NCI-H748 treated with DMSO at 0.1 percent for 48 hours (cell line): Measurements from ENCODE around the gene PLIN3.
"Not testable (repeated sequence)": the region's sequence is repeated elsewhere in the genome, so short reads cannot be mapped to it uniquely, and the experiment has no call there.

Experiments
- DNase-seq: peaks from one replicate; lab custom pipeline; 2025; lab: John Stamatoyannopoulos, UW

PLIN3 gene, protein sequence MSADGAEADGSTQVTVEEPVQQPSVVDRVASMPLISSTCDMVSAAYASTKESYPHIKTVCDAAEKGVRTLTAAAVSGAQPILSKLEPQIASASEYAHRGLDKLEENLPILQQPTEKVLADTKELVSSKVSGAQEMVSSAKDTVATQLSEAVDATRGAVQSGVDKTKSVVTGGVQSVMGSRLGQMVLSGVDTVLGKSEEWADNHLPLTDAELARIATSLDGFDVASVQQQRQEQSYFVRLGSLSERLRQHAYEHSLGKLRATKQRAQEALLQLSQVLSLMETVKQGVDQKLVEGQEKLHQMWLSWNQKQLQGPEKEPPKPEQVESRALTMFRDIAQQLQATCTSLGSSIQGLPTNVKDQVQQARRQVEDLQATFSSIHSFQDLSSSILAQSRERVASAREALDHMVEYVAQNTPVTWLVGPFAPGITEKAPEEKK

DNA sequence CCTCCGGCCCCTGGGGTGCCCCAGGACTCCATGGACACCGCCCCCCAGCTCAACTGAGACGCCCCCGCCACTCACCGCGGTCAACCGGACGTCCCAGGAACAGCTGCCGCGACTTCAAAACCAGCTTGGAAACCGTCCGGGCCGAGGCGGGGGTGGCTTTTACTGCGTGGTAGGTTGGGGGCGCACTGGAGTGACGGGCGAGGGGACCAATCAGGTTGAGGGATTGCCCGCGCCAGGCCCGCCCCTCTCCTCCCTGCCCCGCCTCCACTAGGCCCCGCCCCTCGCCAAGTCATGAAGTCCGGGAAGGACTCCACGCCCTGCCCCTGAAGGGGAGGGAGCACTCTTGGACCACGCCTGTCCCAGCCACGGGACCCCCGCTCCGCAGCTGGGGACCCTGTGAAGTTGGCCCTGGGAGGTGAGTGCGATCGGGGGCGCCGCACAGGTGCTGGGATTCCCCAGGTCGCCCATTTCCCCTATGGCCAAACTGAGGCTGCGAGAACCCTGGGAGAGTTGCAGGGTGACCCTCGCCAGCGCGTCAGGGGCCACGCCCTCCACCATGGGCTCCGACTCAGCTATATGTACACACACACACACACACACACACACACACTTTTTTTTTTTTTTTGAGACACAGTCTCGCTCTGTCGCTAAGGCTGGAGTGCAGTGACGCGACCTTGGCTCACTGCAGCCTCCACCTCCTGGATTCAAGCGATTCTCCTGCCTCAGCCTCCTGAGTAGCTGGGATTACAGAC, at the start of gene PLIN3:
PLIN3 (minus strand) TSS at position 134 of the 752 bp plus-strand sequence. CDS start 6,273 bp downstream, outside the sequence.
- DNase-seq: no peak

- no peak for DNase-seq
These were observed 49.0 kb upstream of the PLIN3 start for GRCh38 chr19:4916292-4917082.

DNA sequence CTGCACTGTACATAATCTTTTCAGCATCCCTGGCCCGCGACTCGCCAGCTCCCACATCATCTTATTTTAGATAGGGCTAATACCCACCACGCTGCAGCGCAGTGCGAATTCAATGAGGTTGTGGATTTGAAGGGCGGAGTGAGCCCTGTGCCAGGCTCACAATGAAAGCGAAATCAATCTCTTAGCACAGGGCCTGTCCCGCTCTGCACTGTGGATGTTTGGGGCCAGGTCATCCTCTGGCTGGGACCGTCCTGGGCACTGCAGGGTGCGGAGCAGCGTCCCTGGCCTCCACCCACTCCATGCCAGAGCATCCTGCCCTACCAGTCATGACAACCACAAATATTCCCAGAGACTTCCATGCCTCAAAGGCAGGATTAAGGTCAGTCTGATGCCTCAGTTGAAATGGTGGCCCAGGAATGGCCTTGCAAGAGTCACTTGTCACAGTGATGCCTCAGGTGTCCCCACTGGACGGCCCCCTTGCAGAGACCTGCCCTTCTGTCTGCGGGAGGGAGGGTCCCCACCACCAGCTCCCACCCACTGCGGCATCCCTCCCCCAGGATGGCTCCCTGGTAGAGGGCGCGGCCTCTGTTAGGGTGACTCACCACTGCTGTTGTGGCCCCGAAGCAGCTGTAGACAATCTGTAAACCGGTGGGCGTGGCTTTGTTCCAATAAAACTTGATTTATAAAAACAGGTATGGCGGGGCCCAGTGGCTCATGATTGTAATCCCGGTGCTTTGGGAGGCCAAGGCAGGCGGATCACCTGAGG, 47.5 kb upstream of the PLIN3 start:
- DNase-seq: no peak

DNA sequence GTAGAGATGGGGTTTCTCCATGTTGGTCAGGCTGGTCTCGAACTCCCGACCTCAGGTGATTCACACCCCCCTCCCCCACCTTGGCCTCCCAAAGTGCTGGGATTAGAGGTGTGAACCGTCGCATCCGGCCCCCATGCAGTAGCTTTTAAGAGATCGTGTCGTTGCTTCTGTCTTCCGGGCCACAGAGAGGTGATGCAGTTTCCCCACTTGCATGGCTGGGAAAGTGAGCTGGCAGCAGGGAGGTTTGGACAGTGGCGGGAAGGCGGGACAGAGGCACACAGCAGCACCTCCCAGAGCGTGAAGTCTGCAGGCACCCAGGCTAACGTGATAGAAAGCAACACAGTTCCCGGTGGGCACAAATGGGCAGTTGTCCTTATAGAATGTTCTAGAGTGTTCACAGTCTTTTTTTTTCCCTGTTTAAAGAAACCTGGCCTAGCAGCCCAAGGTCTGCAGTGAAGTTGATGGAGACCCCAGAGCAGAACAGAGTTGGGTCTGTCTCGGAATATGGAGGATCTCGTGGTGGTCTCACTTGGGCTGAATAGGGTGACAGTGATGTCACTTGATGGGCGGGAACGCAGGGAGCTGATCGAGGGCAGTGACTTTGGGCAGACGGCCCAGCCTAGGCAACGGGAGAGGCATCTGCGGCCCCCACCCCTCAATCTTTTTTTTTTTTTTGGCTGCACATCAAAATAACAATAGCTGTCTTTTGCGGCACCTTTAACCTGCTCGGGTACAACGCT, 46.7 kb upstream of the PLIN3 start:
- no peak for DNase-seq

GRCh38 chr19:4911786-4912672, 44.6 kb upstream of the PLIN3 start:
- DNase-seq: no peak

DNA sequence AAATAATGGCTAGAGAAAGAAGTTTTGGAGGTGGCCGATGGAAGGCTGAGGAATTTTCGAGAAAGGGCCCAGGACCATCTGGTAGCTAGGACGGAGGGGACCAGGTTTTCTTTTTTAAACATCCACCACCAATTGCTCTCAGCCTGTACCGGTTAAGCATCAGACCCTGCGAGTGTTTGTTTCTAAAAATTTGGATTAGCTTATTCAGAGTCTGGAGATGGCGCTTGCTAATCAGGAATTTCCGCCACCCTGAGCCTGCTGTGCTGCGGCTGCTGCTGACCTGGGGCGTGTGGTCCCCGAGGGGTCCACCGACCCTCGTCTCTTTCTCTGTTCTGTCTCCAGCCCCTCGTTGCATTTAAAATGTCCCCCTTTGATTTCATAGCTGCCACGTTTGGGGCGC, 43.8 kb upstream of the PLIN3 start:
- no peak for DNase-seq

DNA sequence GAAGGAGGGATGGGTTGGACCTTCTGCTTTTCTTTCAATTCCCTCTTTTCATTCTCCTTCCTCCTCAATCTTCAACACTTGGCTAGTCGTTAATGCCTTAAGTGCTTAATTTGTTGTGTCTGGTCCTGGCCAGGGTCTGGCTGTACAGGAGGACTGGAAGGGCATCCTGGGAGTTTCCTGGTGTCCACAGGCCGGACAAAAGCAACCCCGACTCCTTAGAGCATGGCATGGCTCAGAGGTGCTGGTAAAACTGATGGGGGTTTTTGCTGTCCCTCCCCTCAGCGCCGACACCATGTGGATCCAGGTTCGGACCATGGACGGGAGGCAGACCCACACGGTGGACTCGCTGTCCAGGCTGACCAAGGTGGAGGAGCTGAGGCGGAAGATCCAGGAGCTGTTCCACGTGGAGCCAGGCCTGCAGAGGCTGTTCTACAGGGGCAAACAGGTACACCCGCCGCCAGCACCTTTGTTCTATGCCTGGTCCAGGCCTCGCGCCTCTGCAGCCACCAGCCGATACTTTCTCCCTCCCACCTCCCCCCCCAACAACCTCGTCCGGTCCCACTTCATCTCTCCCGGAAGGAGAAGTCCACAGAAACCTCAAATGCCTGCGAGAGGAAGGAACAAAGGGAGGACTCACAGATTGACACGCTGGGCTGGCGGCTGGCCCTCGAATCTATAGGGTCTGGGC, 43.3 kb upstream of the PLIN3 start:
- no peak for DNase-seq

DNA sequence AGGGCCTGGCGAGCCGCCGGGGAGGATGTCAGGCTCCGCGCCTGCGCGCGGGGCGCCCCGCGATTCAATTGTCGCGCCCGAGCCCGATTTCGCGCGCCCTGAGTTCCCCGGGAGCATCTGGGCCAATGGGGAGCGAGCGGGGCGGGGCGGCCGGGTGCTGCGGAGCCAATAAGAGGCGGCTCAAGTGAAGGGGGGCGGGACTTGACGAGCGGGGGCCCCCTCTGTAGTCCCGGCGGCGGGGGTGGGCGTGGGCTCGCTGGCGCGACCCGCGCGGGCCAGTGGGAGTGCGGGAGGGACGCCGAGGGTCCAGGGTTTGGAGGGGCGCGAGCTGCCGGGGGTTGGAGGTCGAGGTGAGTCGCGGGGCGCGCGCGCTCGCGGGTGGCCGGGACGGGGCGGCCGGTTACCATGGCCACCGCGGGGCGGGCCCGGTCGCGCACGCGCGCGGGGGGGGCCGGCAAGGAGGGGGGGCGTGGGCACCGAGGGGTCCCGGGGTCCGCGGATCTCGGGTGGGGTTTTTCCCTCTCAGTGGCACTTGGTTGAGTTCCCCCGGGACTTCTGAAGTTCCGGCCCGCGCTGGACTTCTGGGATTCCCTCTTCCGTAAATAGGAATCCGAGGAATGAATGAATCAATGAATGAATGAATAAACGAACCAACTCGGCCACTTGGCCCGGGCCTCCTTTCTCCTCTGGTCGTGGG, 42.6 kb upstream of the PLIN3 start:
- DNase-seq: peak; percentile 73

- no peak for DNase-seq
These were observed 41.9 kb upstream of the PLIN3 start, which contains the start of gene UHRF1 for GRCh38 chr19:4909156-4909896. Gene UHRF1, plus strand, starts transcription at chr19:4909501. Its CDS starts 1,385 bp downstream, at chr19:4910886.

DNA sequence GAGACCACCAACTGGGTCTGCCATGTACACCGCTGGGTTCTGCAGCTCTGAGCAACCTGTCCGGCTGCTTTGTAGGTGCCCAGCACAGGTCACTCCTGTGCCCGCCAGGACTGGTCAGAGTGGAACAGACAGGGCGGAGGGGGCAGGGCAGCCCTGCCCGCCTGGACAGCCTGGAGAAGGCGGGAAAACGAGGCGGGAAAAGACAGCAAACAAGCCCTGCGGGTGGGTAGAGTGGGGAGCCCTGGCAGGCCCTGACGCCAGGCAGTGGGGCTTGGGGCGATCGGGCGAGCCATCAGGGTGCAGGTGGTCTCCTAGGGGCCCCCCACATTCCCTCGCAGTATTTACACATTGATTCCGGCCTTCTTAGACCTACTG, 41.3 kb upstream of the PLIN3 start:
- no peak for DNase-seq

DNA sequence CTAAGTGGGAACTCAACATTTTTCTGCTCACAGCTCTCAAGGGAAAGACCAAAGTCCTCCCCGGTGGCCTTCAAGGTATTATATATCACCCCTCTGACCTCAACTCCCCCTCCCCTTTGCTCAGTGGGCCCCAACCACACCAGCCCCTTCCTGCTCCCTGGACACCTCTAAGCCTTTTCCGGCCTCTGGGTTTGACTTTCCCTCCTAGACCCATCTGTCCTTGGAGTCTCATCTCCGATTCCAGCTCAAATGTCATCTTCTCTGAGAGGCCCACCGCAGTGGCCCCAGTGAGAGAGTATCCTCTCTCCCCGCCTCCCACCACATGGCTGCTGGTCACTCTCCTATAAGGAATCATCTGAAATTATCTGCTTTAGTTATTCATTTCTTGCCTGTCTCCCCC, 40.9 kb upstream of the PLIN3 start:
- no peak for DNase-seq

DNA sequence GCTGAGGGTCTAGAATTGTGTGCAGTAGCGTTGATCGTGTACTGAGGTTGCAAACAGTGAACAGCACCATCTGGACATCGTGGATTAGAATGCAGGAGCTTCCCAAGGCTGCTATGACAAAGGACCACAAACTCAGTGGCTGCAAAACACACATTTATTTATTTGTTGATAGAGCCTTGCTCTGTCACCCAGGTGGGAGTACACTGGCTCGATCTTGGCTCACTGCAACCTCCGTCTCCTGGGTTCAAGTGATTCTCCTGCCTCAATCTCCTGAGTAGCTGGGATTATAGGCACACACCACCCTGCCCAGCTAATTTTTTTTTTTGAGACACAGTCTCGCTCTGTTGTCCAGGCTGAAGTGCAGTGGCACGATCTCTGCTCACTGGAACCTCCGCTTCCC, 39.5 kb upstream of the PLIN3 start:
- no peak for DNase-seq

- DNase-seq: no peak
These were observed 37.0 kb upstream of the PLIN3 start for GRCh38 chr19:4904481-4904880.

GRCh38 chr19:4902796-4903195, 35.3 kb upstream of the PLIN3 start, which contains the start of gene ARRDC5:
Gene ARRDC5, minus strand, starts transcription at chr19:4902896. Its CDS starts 71 bp downstream, at chr19:4902825.
- DNase-seq: no peak

DNA sequence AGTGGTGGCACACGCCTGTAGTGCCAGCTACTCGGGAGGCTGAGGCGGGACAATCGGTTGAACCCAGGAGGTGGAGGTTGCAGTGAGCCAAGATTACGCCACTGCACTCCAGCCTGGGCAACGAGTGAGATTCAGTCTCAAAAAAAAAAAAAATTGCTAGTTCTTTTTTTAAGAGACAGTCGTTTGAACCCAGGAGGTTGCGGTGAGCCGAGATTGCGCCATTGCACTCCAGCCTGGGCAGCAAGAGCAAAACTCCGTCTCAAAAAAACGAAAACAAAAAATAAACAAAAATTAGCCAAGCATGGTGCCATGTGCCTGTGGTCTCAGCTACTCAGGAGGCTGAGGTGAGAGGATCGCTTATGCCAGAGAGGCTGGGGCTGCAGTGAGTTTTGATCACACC, 33.4 kb upstream of the PLIN3 start:
- DNase-seq: not testable (repeated sequence)

DNA sequence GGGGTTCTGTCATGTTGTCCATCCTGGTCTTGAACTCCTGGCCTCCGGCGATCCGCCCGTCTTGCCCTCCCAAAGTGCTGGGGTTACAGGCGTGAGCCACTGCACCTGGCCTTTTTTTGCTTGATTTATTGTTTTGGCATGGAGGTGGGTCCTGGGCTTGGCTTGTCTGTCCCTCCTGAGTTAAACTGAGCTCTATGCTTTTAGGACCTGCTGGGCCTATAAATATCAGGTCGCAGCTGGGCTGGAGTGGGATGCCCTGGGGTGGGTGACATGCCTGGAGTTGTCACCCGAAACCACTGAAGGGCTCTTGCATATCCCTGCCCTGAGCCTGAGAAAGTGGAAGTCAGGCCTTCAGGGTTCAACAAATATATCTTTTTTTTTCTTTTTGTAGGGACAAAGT, 29.7 kb upstream of the PLIN3 start:
- no peak for DNase-seq

GRCh38 chr19:4896372-4896771, 28.9 kb upstream of the PLIN3 start:
- DNase-seq: no peak

DNA sequence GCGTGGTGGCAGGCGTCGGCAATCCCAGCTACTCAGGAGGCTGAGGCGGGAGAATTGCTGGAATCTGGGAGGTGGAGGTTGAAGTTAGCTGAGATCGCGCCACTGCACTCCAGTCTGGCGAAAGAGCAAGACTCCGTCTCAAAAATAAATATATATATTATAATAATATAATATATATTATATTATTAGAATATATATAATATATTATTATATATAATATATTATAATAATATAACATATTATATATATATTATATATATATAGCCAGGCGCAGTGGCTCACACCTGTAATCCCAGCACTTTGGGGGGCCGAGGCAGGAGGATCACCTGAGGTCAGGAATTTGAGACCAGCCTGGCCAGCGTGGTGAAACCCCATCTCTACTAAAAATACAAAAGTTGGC, 25.5 kb upstream of the PLIN3 start:
- not testable (repeated sequence) for DNase-seq
